Coronary artery (tissue), 2 donors: ENCODE results near the gene MIA.
A peak's percentile ranks its signal among the peaks of the same experiment; 100 is the strongest.
"Not testable (repeated sequence)": the region's sequence is repeated elsewhere in the genome, so short reads cannot be mapped to it uniquely, and the experiment has no call there.

Source experiments
- DNase-seq: peaks from one replicate; pipeline ENCODE4 v3.0.0-alpha.2; 2017; ENCODE audit warnings: low spot score
- H3K27ac ChIP-seq, 2 donors: fragments of 200-600 bp; sonication (generic); one replicate each; pipeline ENCODE4 v1.5.1; 2016 to 2019
- H3K4me3 ChIP-seq: fragments of 200-600 bp; sonication (generic); 2 replicates; pipeline ENCODE4 v1.5.1; 2016; ENCODE audit warnings: mild to moderate bottlenecking, moderate library complexity
- CTCF ChIP-seq: fragments of 200-600 bp; sonication (generic); IDR thresholded peaks from one replicate; pipeline ENCODE4 v1.5.1; 2019; ENCODE audit warnings: antibody characterized with exemption

Gene MIA

GRCh38 chr19:40762754-40763470, 12.4 kb upstream of the MIA start:
- TF ChIP-seq CTCF: no peak
- H3K27ac ChIP-seq: no peak overlapping the region
- DNase-seq: no peak

GRCh38 chr19:40763526-40763925, 11.8 kb upstream of the MIA start:
- no peak for DNase-seq
- peak overlapping the region in 1 of 2 donors; percentile 4 for H3K27ac ChIP-seq
- no peak overlapping the region for H3K4me3 ChIP-seq
- no peak for TF ChIP-seq CTCF

More at GRCh38 chr19:40762754-40763470, 12.4 kb upstream of the MIA start:
- H3K4me3 ChIP-seq: no peak overlapping the region

- no peak for TF ChIP-seq CTCF
- DNase-seq: no peak
- H3K27ac ChIP-seq: no peak overlapping the region
- H3K4me3 ChIP-seq: no peak overlapping the region
These were observed 11.4 kb upstream of the MIA start for GRCh38 chr19:40763963-40764362.

GRCh38 chr19:40766385-40766784, 8.9 kb upstream of the MIA start:
- DNase-seq, H3K4me3 ChIP-seq, H3K27ac ChIP-seq: not testable (repeated sequence)

GRCh38 chr19:40768869-40769268, 6.5 kb upstream of the MIA start:
- DNase-seq: no peak
- Histone ChIP-seq H3K27ac (no peak overlapping the region), H3K4me3 (no peak overlapping the region)
- no peak for TF ChIP-seq CTCF

GRCh38 chr19:40771101-40771862, 4.0 kb upstream of the MIA start:
- H3K4me3 ChIP-seq, DNase-seq, H3K27ac ChIP-seq: not testable (repeated sequence)

- no peak for DNase-seq
- H3K27ac ChIP-seq: peak overlapping the region in 1 of 2 donors; percentile 35
- no peak for TF ChIP-seq CTCF
- H3K4me3 ChIP-seq: peak overlapping the region; percentile 9
These were observed 306 bp downstream of the MIA start for GRCh38 chr19:40775632-40776022.

- H3K27ac ChIP-seq: no peak overlapping the region
- no peak overlapping the region for H3K4me3 ChIP-seq
- TF ChIP-seq CTCF: no peak
- no peak for DNase-seq
These were observed 1.0 kb downstream of the MIA start for GRCh38 chr19:40776364-40776763.
